CD4-positive, alpha-beta T cell (primary cell): ENCODE results near the gene ID1. TPM values are rescaled to one million over a fixed set of nuclear protein-coding genes. Genes with fewer than 3 reads are reported as not detected.

Experiments used
- ATAC-seq: fragments of 200-7000 bp; cut with Tn5 transposase; one replicate; pipeline ENCODE4 v1.10.0; 2022; ENCODE audit warnings: mild to moderate bottlenecking; ENCODE audit not compliant: poor library complexity
- CTCF ChIA-PET: fragments of 350-600 bp; sonication (Branson Sonifier 250); formaldehyde crosslinking; loops from one replicate; lab custom pipeline; 2021; ENCODE audit warnings: antibody characterized with exemption, inconsistent platforms; lab: Charles Lee
- POLR2A ChIA-PET: fragments of 350-600 bp; sonication (Branson Sonifier 250); formaldehyde crosslinking; loops from one replicate; lab custom pipeline; 2021; ENCODE audit warnings: antibody characterized with exemption, inconsistent platforms; lab: Charles Lee
- DNase-seq, 14 experiments: peaks; one replicate each; pipeline ENCODE4 v3.0.0-alpha.2; 2013 to 2020; ENCODE audit warnings: mixed read lengths in 2 of 14
- H3K27ac ChIP-seq, 2 donors: one replicate each; pipeline versions ENCODE4 v1.5.1 to v1.7.0; 2013; ENCODE audit warnings: low read length in 2 of 2, low read depth in 1 of 2, mild to moderate bottlenecking in 1 of 2
- H3K27me3 ChIP-seq, 2 experiments: 1 replicate in 1 of 2; 2 replicates in 1 of 2; pipeline versions ENCODE4 v1.6.1 to v1.7.0; 2013; ENCODE audit warnings: low read length in 2 of 2, control low read depth in 1 of 2, mild to moderate bottlenecking in 1 of 2, moderate library complexity in 1 of 2; ENCODE audit not compliant: insufficient read depth in 2 of 2, control insufficient read depth in 1 of 2
- H3K36me3 ChIP-seq: one replicate; pipeline ENCODE4 v1.6.1; 2013; ENCODE audit warnings: low read length, control low read depth; ENCODE audit not compliant: insufficient read depth
- H3K4me1 ChIP-seq: one replicate; pipeline ENCODE4 v1.6.1; 2013; ENCODE audit warnings: low read length, control low read depth; ENCODE audit not compliant: insufficient read depth
- H3K4me3 ChIP-seq: one replicate; pipeline ENCODE4 v1.5.1; 2013; ENCODE audit warnings: mild to moderate bottlenecking, low read length, moderate library complexity
- H3K9me3 ChIP-seq, 2 experiments: 1 replicate in 1 of 2; 2 replicates in 1 of 2; pipeline versions ENCODE4 v1.6.1 to v1.7.0; 2013; ENCODE audit warnings: low read length in 2 of 2, mild to moderate bottlenecking in 2 of 2, control low read depth in 1 of 2, moderate library complexity in 1 of 2; ENCODE audit not compliant: control insufficient read depth in 1 of 2, insufficient read depth in 1 of 2
- H3K27ac Mint-ChIP-seq: one replicate; pipeline ENCODE4 v1.8.0; 2020; ENCODE audit warnings: mixed read lengths
- H3K27me3 Mint-ChIP-seq: one replicate; pipeline ENCODE4 v1.8.0; 2021; ENCODE audit warnings: mixed read lengths
- H3K36me3 Mint-ChIP-seq: one replicate; pipeline ENCODE4 v1.8.0; 2021; ENCODE audit warnings: low read depth, mixed read lengths
- H3K4me1 Mint-ChIP-seq: one replicate; pipeline ENCODE4 v1.8.0; 2021; ENCODE audit warnings: low read depth, mixed read lengths
- H3K4me3 Mint-ChIP-seq: one replicate; pipeline ENCODE4 v1.8.0; 2020; ENCODE audit warnings: mild to moderate bottlenecking, mixed read lengths
- H3K9me3 Mint-ChIP-seq: one replicate; pipeline ENCODE4 v1.8.0; 2020; ENCODE audit warnings: mixed read lengths
- intact Hi-C, 2 experiments: fragments of 100-400 bp; cut with DNase I in 1 of 2; cut with micrococcal nuclease in 1 of 2; formaldehyde crosslinking; loops; one replicate each; pipeline versions ENCODE4 v1.15.1 to v1.9.0; 2023 to 2025; cut with DNase I, micrococcal nuclease
- total RNA-seq, 174 experiments: library from RNA in 2 of 174; stranded (reverse) in 2 of 174; gene quantifications; one replicate each; pipeline ENCODE4 v1.2.3 and lab custom pipeline; 2021 to 2026
- TF ChIP-seq, protein P1 (sequence below): fragments of 200-600 bp; IDR thresholded peaks from one replicate; pipeline ENCODE4 v1.8.0; 2022; ENCODE audit warnings: antibody characterized with exemption, mild to moderate bottlenecking

ID1 gene
- total RNA-seq, 2 experiments from 2014 or later, result 22.8 to 24.2 TPM

- no peaks in the 10 kb centered on the region for H3K27me3 ChIP-seq
- TF ChIP-seq, protein P1, sequence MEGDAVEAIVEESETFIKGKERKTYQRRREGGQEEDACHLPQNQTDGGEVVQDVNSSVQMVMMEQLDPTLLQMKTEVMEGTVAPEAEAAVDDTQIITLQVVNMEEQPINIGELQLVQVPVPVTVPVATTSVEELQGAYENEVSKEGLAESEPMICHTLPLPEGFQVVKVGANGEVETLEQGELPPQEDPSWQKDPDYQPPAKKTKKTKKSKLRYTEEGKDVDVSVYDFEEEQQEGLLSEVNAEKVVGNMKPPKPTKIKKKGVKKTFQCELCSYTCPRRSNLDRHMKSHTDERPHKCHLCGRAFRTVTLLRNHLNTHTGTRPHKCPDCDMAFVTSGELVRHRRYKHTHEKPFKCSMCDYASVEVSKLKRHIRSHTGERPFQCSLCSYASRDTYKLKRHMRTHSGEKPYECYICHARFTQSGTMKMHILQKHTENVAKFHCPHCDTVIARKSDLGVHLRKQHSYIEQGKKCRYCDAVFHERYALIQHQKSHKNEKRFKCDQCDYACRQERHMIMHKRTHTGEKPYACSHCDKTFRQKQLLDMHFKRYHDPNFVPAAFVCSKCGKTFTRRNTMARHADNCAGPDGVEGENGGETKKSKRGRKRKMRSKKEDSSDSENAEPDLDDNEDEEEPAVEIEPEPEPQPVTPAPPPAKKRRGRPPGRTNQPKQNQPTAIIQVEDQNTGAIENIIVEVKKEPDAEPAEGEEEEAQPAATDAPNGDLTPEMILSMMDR, result no peak
- ChIA-PET CTCF (interaction anchor here (0.9 to 3.4 kb wide), 10 partner anchors 9 to 101 kb away, joined by 3 to 115 read pairs (median 6); partner anchors contain the start of gene ID1), POLR2A (interaction anchor here (1.1 to 3.7 kb wide), 5 partner anchors 8 to 163 kb away, joined by 4 to 33 read pairs (median 6); partner anchors contain the start of gene ID1)
- H3K36me3 ChIP-seq, result peaks cover 49% of the 10 kb centered on the region
- peaks cover 13% of the 10 kb centered on the region for H3K4me1 Mint-ChIP-seq
- intact Hi-C loops, result loop anchor here (1.0 kb wide), 2 partner anchors 52 to 161 kb away; partner anchors contain the start of gene BCL2L1 (in 1 of the 2)
- ATAC-seq (no peak), DNase-seq (peak in 2 of 14 experiments; percentile 46 to 58)
- H3K27ac Mint-ChIP-seq, result no peak overlapping the region
- no peaks in the 10 kb centered on the region for H3K9me3 Mint-ChIP-seq
- H3K27me3 Mint-ChIP-seq, result no peaks in the 10 kb centered on the region
- no peak overlapping the region for H3K27ac ChIP-seq
- H3K4me3 ChIP-seq, result no peak overlapping the region
- peaks cover 74% of the 10 kb centered on the region for H3K36me3 Mint-ChIP-seq
- no peaks in the 10 kb centered on the region for H3K9me3 ChIP-seq
- no peak overlapping the region for H3K4me3 Mint-ChIP-seq
- peaks cover 16% of the 10 kb centered on the region for H3K4me1 ChIP-seq
Measured at GRCh38 chr20:31560746-31561598, 44.1 kb upstream of the ID1 start.

DNA sequence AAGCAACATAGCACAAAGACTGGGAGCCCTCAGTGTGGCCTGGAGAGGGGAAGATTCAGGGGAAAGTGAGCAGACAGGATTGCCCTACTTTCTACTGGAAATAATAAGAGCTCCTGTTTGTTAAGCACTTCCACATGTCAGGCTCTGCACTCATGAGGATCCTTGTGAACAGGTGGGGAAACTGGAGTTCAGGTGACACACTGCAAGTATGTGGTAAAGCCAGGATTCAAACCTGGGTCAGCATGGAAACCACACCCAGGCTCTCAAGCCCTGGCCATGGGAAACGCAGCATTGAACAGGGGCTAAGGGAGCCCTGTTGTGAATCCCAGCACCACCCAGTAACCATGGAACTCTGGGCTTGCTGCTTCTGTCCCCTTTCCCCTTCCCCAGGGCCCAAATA lies 42.8 kb upstream of the ID1 start:
- no peaks in the 10 kb centered on the region for H3K27me3 Mint-ChIP-seq
- peaks cover 72% of the 10 kb centered on the region for H3K36me3 Mint-ChIP-seq
- H3K4me3 Mint-ChIP-seq, result no peak overlapping the region
- TF ChIP-seq, protein P1, result no peak
- no peaks in the 10 kb centered on the region for H3K27me3 ChIP-seq
- CTCF ChIA-PET, result interaction anchor here (0.5 to 16.9 kb wide), 10 partner anchors 8 to 162 kb away, joined by 3 to 347 read pairs (median 4); partner anchors contain the start of gene ID1
- H3K27ac ChIP-seq, result no peak overlapping the region
- POLR2A ChIA-PET, result interaction anchor here (1.1 to 1.5 kb wide), 3 partner anchors 11 to 50 kb away, joined by 4 to 9 read pairs (median 6); no protein-coding TSS in a partner anchor
- H3K9me3 Mint-ChIP-seq, result no peaks in the 10 kb centered on the region
- H3K9me3 ChIP-seq, result no peaks in the 10 kb centered on the region
- ATAC-seq, result no peak
- intact Hi-C loops, result no loop called here
- H3K4me3 ChIP-seq, result no peak overlapping the region
- peaks cover 29% of the 10 kb centered on the region for H3K4me1 ChIP-seq
- peaks cover 53% of the 10 kb centered on the region for H3K36me3 ChIP-seq
- peak overlapping the region; percentile 47 for H3K27ac Mint-ChIP-seq
- H3K4me1 Mint-ChIP-seq, result peaks cover 16% of the 10 kb centered on the region
- no peak for DNase-seq

- H3K36me3 Mint-ChIP-seq, result peaks cover 72% of the 10 kb centered on the region
- TF ChIP-seq, protein P1, result no peak
- Histone ChIP-seq H3K4me1 (peaks cover 29% of the 10 kb centered on the region), H3K36me3 (peaks cover 67% of the 10 kb centered on the region), H3K4me3 (no peak overlapping the region), H3K27me3 (no peaks in the 10 kb centered on the region), H3K9me3 (no peaks in the 10 kb centered on the region), H3K27ac (no peak overlapping the region)
- no peak overlapping the region for H3K27ac Mint-ChIP-seq
- no peaks in the 10 kb centered on the region for H3K27me3 Mint-ChIP-seq
- intact Hi-C loops, result no loop called here
- H3K4me3 Mint-ChIP-seq, result no peak overlapping the region
- ChIA-PET CTCF (interaction anchor here (16.9 kb wide), 1 partner anchor 47 kb away, joined by 347 read pairs; no protein-coding TSS in a partner anchor), POLR2A (no interaction called here)
- H3K4me1 Mint-ChIP-seq, result peaks cover 21% of the 10 kb centered on the region
- ATAC-seq, result no peak
- DNase-seq, result no peak
- H3K9me3 Mint-ChIP-seq, result no peaks in the 10 kb centered on the region
Measured at GRCh38 chr20:31564284-31564683, 40.8 kb upstream of the ID1 start.
